Measurements from ENCODE around the gene C5. TPM values are rescaled to one million over a fixed set of nuclear protein-coding genes. Genes with fewer than 3 reads are reported as not detected.

The C5 gene
- total RNA-seq, 1 experiment from 2014 or later: 0.74 TPM

DNA sequence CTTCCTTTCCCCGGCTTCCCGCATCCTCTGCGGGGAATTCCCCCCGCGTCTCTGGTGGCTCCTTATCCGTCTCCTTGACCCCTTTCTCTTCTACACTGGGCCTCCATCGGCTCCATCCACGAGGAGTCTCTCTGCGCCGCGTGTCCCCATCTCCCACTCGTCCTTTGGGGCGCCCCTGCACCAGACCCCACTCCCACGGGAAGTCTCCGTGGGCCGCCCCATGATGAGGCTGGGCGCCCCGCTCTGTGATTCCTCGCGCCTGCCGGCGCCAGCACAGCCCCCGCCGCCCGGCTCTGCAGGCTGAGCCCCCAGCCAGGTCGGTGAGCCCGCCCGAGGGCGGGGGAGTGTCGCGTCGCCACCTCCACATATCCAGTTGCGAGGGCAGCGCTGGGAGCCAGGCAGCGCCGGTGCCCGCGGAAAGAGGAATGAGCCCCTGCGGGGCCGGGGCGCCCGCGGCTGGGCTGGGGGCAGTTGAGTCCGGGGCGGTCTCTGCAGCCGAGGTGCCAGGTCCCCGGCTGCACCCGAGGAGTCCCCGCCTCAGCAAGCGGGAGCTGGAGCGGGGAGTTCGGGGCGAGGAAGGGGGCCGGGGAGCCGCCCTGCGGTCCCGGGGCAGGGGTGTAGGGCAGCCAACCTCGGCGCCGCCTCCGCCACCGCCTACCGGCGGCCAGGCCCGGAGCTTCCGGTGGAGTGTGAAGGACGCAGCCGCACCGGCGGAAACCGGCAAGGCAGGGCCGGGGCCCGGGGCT, 121.4 kb downstream of the C5 start:
- Histone ChIP-seq H2BK120ac (ENCODE audit: low read depth, low read length, poor library complexity, severe bottlenecking) (no peak overlapping the region), H3K79me2 (ENCODE audit: insufficient read depth, low read length) (no peaks in the 10 kb centered on the region), H3K4me2 (ENCODE audit: insufficient read depth, insufficient read length, low read length) (peak overlapping the region; percentile 51), H4K5ac (ENCODE audit: insufficient read length, low read depth, low read length) (no peak overlapping the region), H2BK20ac (ENCODE audit: low read depth, low read length, poor library complexity, severe bottlenecking) (no peak overlapping the region), H3K9ac (ENCODE audit: extremely low read depth, insufficient read length, low read length) (no peak overlapping the region), H2BK12ac (ENCODE audit: insufficient read length, low read depth, low read length) (no peak overlapping the region), H4K20me1 (ENCODE audit: control insufficient read depth, insufficient read depth, insufficient read length) (no peaks in the 10 kb centered on the region), H3K18ac (ENCODE audit: insufficient read length, low read depth, low read length) (peak overlapping the region; percentile 51), H2BK15ac (ENCODE audit: low read depth, low read length) (no peak overlapping the region), H4K8ac (replicated peaks; ENCODE audit: insufficient read length, low read depth, low read length) (no peak overlapping the region), H4K91ac (ENCODE audit: insufficient read length, low read depth, low read length) (no peak overlapping the region), H3K23ac (ENCODE audit: insufficient read length, low read depth, low read length) (no peak overlapping the region), H3K4me1 (ENCODE audit: insufficient read depth, low read length) (peaks cover 4% of the 10 kb centered on the region; the same call in 1 of the 2 replicates), H3K9me3 (ENCODE audit: control insufficient read depth, low read depth, low read length) (no peaks in the 10 kb centered on the region), H3K4ac (ENCODE audit: low read depth, low read length) (no peak overlapping the region; the same call in 1 of the 2 replicates), H3K27ac (ENCODE audit: insufficient read length, low read depth, low read length) (no peak overlapping the region), H3K23me2 (ENCODE audit: insufficient read length, low read depth, low read length, poor library complexity, severe bottlenecking) (peaks cover 10% of the 10 kb centered on the region), H3T11ph (ENCODE audit: low read length) (no peak overlapping the region), H2AFZ (ENCODE audit: low read length) (no peak overlapping the region), H3K79me1 (ENCODE audit: insufficient read depth, low read depth, low read length, poor library complexity, severe bottlenecking) (no peaks in the 10 kb centered on the region), H3K56ac (ENCODE audit: insufficient read length, low read depth, low read length) (no peak overlapping the region), H3K14ac (ENCODE audit: insufficient read depth, low read length) (peak overlapping the region; percentile 72), H2BK5ac (ENCODE audit: insufficient read length, low read length) (no peak overlapping the region), H2AK5ac (ENCODE audit: insufficient read length, low read length) (no peak overlapping the region), H3K27me3 (ENCODE audit: insufficient read depth, low read length) (no peaks in the 10 kb centered on the region)
- no CpG with 5 or more reads among the region's 73 CpGs for WGBS (ENCODE audit: extremely low coverage, insufficient read length, low lambda C conversion rate)
- peak; percentile 73 for DNase-seq
- Mint-ChIP-seq H3K36me3 (ENCODE audit: insufficient read depth in 1 of 3, low read depth in 3 of 3) (no peaks in the 10 kb centered on the region), H3K9me3 (no peaks in the 10 kb centered on the region), H3K4me3 (peak overlapping the region; percentile 65 to 77), H3K4me1 (peaks cover 30 to 38% of the 10 kb centered on the region in 2 experiments), H3K27ac (no peak overlapping the region), H3K27me3 (ENCODE audit: low read depth) (peaks cover 14% of the 10 kb centered on the region)
- TF ChIP-seq, protein P1, sequence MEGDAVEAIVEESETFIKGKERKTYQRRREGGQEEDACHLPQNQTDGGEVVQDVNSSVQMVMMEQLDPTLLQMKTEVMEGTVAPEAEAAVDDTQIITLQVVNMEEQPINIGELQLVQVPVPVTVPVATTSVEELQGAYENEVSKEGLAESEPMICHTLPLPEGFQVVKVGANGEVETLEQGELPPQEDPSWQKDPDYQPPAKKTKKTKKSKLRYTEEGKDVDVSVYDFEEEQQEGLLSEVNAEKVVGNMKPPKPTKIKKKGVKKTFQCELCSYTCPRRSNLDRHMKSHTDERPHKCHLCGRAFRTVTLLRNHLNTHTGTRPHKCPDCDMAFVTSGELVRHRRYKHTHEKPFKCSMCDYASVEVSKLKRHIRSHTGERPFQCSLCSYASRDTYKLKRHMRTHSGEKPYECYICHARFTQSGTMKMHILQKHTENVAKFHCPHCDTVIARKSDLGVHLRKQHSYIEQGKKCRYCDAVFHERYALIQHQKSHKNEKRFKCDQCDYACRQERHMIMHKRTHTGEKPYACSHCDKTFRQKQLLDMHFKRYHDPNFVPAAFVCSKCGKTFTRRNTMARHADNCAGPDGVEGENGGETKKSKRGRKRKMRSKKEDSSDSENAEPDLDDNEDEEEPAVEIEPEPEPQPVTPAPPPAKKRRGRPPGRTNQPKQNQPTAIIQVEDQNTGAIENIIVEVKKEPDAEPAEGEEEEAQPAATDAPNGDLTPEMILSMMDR (conservative IDR thresholded peaks at IDR 0.05): peak; percentile 37; the same call in 2 of the 3 replicates

Measured in H9 (cell line).